Osteoblast (primary cell): ENCODE data around the gene GRIA4. TPM values are rescaled to one million over a fixed set of nuclear protein-coding genes. Genes with fewer than 3 reads are reported as not detected.

ENCODE experiments used
- DNase-seq: peaks from one replicate; pipeline ENCODE4 v3.0.0; 2011; ENCODE audit warnings: low spot score, mixed read lengths; ENCODE audit not compliant: insufficient read length; ENCODE audit errors: missing footprints
- H2AFZ ChIP-seq: 2 replicates; pipeline ENCODE4 v1.6.0; 2011; ENCODE audit warnings: mild to moderate bottlenecking, low read length
- H3K27ac ChIP-seq: 2 replicates; pipeline ENCODE4 v1.5.1; 2011; ENCODE audit warnings: mild to moderate bottlenecking, low read depth, low read length, moderate library complexity
- H3K27me3 ChIP-seq: 2 replicates; pipeline ENCODE4 v1.6.0; 2012; ENCODE audit warnings: mild to moderate bottlenecking, control low read depth, inconsistent platforms, low read length, moderate library complexity; ENCODE audit not compliant: insufficient read depth
- H3K36me3 ChIP-seq: 2 replicates; pipeline ENCODE4 v1.5.1; 2011; ENCODE audit warnings: mild to moderate bottlenecking, low read length, control low read depth, moderate library complexity; ENCODE audit not compliant: insufficient read depth
- H3K4me1 ChIP-seq: 2 replicates; pipeline ENCODE4 v1.5.1; 2011; ENCODE audit warnings: mild to moderate bottlenecking, low read length, control low read depth, moderate library complexity; ENCODE audit not compliant: insufficient read depth
- H3K4me2 ChIP-seq: 2 replicates; pipeline ENCODE4 v1.6.0; 2011; ENCODE audit warnings: mild to moderate bottlenecking, low read length; ENCODE audit not compliant: insufficient read depth
- H3K4me3 ChIP-seq: fragments of 200-600 bp; sonication (generic); 3 replicates; pipeline ENCODE4 v1.5.1; 2012; ENCODE audit warnings: mild to moderate bottlenecking, low read length, inconsistent platforms; ENCODE audit not compliant: insufficient read depth
- H3K79me2 ChIP-seq: 2 replicates; pipeline ENCODE4 v1.6.0; 2012; ENCODE audit warnings: mild to moderate bottlenecking, low read length, control low read depth, inconsistent platforms; ENCODE audit not compliant: insufficient read depth
- H3K9me3 ChIP-seq: 2 replicates; pipeline ENCODE4 v1.5.1; 2011; ENCODE audit warnings: low read depth, low read length, control low read depth
- H4K20me1 ChIP-seq: 2 replicates; pipeline ENCODE4 v1.6.0; 2012; ENCODE audit warnings: mild to moderate bottlenecking, low read length, control low read depth; ENCODE audit not compliant: insufficient read depth
- total RNA-seq: library from RNA; depleted of rRNA; stranded (reverse); fragments of >200 nt; gene quantifications from 2 replicates; pipeline ENCODE4 v1.2.3, GENCODE V29; 2012
- TF ChIP-seq, protein P1 (sequence below): IDR thresholded peaks from 2 replicates; pipeline ENCODE4 v1.5.1; 2011; ENCODE audit warnings: mild to moderate bottlenecking, low read depth, low read length, moderate library complexity; ENCODE audit errors: extremely low read depth

The GRIA4 gene
- total RNA-seq, result not detected in 2 replicates

DNA sequence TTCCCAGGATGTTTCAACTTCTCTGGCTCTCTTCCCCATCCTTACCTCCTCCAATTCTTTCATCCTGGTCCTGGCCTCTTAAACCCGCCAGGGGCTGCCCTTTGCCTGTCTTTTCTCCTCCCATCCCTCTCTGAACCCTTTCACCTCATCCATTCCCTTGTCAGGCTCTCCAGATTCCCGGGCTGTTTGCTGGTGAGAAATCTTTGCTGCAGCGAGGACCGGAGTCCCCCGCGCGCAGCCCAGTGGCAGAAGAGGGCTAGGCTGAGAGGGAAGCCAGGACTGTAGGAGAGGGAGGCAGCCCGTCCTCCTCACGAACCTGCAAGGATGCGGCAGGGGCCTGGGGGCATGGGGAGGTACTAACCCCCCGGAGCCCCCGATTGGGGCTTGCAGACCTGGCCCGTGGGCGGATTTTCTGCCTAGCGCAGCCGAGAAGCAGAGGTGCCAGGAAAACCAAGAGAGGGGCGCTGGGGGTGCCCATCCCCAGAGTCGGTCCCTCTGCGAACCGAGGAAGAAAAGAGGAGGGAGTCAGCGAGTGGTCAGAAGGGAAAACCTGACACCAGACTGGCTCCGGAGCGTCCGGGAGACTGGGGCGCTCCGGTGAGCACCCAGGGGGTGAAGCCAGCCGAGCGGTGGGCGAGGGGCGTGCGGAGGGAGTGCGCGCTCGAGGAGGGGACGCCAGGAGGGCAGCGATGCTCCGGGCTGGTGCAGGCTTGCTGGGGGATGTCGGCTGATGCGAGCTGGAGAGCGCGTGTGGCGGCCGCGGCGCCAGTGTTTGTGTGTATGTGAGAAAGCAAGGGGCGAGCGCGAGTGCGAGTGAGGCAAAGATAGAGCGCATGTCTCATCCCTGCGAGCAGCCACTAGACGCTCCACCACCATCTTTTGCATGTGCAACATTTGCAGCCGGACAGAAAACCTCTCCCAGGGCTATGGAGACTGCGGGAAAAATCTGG is at the start of gene GRIA4:
Gene GRIA4, plus strand, starts transcription at position 242 of the 950 bp plus-strand sequence. CDS start 925 bp downstream, outside the sequence.
- peaks cover 10% of the 10 kb centered on the region for H3K27me3 ChIP-seq
- TF ChIP-seq, protein P1, sequence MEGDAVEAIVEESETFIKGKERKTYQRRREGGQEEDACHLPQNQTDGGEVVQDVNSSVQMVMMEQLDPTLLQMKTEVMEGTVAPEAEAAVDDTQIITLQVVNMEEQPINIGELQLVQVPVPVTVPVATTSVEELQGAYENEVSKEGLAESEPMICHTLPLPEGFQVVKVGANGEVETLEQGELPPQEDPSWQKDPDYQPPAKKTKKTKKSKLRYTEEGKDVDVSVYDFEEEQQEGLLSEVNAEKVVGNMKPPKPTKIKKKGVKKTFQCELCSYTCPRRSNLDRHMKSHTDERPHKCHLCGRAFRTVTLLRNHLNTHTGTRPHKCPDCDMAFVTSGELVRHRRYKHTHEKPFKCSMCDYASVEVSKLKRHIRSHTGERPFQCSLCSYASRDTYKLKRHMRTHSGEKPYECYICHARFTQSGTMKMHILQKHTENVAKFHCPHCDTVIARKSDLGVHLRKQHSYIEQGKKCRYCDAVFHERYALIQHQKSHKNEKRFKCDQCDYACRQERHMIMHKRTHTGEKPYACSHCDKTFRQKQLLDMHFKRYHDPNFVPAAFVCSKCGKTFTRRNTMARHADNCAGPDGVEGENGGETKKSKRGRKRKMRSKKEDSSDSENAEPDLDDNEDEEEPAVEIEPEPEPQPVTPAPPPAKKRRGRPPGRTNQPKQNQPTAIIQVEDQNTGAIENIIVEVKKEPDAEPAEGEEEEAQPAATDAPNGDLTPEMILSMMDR, result no peak
- H2AFZ ChIP-seq, result peak within 1 kb of the TSS; percentile 47
- H3K79me2 ChIP-seq, result no peaks in the 10 kb centered on the region
- DNase-seq, result peak; percentile 42
- no peaks in the 10 kb centered on the region for H3K36me3 ChIP-seq
- H3K9me3 ChIP-seq, result no peaks in the 10 kb centered on the region
- peak within 1 kb of the TSS; percentile 47 for H3K4me2 ChIP-seq
- no peak within 1 kb of the TSS for H3K27ac ChIP-seq
- peak within 1 kb of the TSS; percentile 40 for H3K4me3 ChIP-seq
- no peaks in the 10 kb centered on the region for H4K20me1 ChIP-seq
- no peaks in the 10 kb centered on the region for H3K4me1 ChIP-seq

DNA sequence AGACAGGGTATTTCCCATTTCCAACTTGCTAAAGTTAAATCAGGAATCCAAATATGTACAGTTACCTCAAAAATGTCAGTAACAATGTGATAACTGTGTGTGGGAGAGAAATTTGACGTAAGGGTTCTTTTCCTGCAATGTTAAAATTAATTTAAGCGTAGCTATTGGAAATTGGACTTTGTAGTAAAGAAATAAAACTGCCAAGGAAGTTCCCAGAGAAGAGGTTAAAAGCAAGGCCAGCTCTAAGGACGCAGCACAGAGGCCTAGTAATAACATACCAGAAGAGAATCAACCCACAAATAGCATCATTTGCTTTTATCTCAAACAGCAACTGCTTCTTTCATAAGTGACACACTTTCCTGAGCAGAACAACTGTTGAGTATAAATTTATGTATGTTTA is 36.8 kb upstream of the GRIA4 start:
- Histone ChIP-seq H4K20me1 (no peaks in the 10 kb centered on the region), H3K27me3 (no peaks in the 10 kb centered on the region), H3K27ac (no peak overlapping the region), H3K79me2 (no peaks in the 10 kb centered on the region), H3K9me3 (no peaks in the 10 kb centered on the region), H3K4me3 (no peak overlapping the region), H3K4me1 (no peaks in the 10 kb centered on the region), H2AFZ (no peak overlapping the region), H3K36me3 (no peaks in the 10 kb centered on the region), H3K4me2 (no peak overlapping the region)
- peak; percentile 23 for DNase-seq
- TF ChIP-seq, protein P1, result no peak

DNA sequence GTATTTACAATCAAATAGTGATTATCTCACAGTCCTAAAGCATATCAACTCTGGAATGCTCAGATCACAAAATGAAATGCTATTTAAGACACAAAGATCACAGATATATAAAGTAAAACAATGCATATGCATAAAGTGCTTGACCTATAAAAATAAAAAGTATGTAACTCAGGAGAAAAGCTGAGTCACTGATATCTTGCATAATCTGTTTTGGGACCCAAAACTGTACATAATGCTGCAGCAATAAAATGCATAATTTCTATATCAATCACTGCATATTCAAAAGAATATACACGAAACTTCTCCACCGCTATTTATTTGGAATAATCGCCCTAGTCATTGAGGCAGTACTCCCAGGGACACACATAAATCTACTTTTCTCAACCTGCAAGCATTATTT is 34.9 kb upstream of the GRIA4 start:
- Histone ChIP-seq H3K27ac (no peak overlapping the region), H3K4me2 (no peak overlapping the region), H3K4me1 (no peaks in the 10 kb centered on the region), H4K20me1 (no peaks in the 10 kb centered on the region), H3K9me3 (no peaks in the 10 kb centered on the region), H3K27me3 (no peaks in the 10 kb centered on the region), H2AFZ (no peak overlapping the region), H3K4me3 (no peak overlapping the region), H3K79me2 (no peaks in the 10 kb centered on the region), H3K36me3 (no peaks in the 10 kb centered on the region)
- TF ChIP-seq, protein P1, result no peak
- DNase-seq, result no peak

DNA sequence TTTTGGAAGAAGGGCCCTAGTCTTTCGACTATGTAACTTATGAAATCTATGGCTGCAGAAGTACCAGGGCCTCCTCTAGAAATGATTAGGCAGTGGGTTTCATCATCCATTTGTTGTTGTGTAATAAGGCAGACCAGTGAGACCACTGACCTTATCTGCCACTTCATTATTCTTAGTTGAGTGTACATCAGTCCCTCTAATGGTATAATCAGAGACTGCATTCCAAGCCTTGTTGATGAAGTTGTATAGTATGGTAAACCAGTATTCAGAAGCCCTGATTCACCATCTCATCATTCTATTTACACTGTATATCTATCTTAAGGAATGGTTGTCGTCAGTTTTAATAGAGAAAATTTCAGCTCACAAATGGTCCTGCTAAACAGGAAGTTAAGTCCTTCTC is 32.2 kb upstream of the GRIA4 start:
- TF ChIP-seq, protein P1, result no peak
- no peak overlapping the region for H3K4me2 ChIP-seq
- no peak for DNase-seq

More for the DNA sequence above, 32.2 kb upstream of the GRIA4 start:
- Histone ChIP-seq H4K20me1 (no peaks in the 10 kb centered on the region), H3K9me3 (no peaks in the 10 kb centered on the region), H3K27me3 (no peaks in the 10 kb centered on the region), H3K4me3 (no peak overlapping the region), H3K36me3 (no peaks in the 10 kb centered on the region), H3K27ac (no peak overlapping the region), H3K79me2 (no peaks in the 10 kb centered on the region), H2AFZ (no peak overlapping the region), H3K4me1 (no peaks in the 10 kb centered on the region)
